Suppressor macrophage treated with lipopolysaccharide for 4 hours (primary cell): ENCODE results near the gene PDGFRB.

ENCODE experiments used
- DNase-seq: peaks from one replicate; pipeline ENCODE4 v3.0.0-alpha.2; 2020

The PDGFRB gene

GRCh38 chr5:150126921-150127265 is 28.8 kb downstream of the PDGFRB start:
- DNase-seq, result no peak

GRCh38 chr5:150126199-150126920 is 29.3 kb downstream of the PDGFRB start:
- no peak for DNase-seq

- DNase-seq, result no peak
Measured at GRCh38 chr5:150125334-150125733, 30.3 kb downstream of the PDGFRB start.

GRCh38 chr5:150124596-150124995 is 31.0 kb downstream of the PDGFRB start:
- no peak for DNase-seq

GRCh38 chr5:150124111-150124557 is 31.5 kb downstream of the PDGFRB start:
- peak; percentile 56 for DNase-seq

- DNase-seq, result peak; percentile 93
Measured at GRCh38 chr5:150123542-150123941, 32.1 kb downstream of the PDGFRB start.

- no peak for DNase-seq
Measured at GRCh38 chr5:150122536-150123481, 32.8 kb downstream of the PDGFRB start.

- DNase-seq, result peak; percentile 70
Measured at GRCh38 chr5:150122158-150122510, 33.5 kb downstream of the PDGFRB start.

GRCh38 chr5:150121448-150122157 is 34.0 kb downstream of the PDGFRB start:
- no peak for DNase-seq

GRCh38 chr5:150120617-150121447 is 34.8 kb downstream of the PDGFRB start:
- no peak for DNase-seq

- DNase-seq, result no peak
Measured at GRCh38 chr5:150120062-150120441, 35.6 kb downstream of the PDGFRB start.

GRCh38 chr5:150119421-150120061 is 36.1 kb downstream of the PDGFRB start:
- DNase-seq, result peak; percentile 35

GRCh38 chr5:150118561-150119229 is 37.0 kb downstream of the PDGFRB start:
- DNase-seq, result no peak

- DNase-seq, result no peak
Measured at GRCh38 chr5:150117945-150118560, 37.6 kb downstream of the PDGFRB start.

GRCh38 chr5:150116667-150117400 is 38.8 kb downstream of the PDGFRB start:
- DNase-seq, result no peak

- DNase-seq, result no peak
Measured at GRCh38 chr5:150114773-150115408, 40.8 kb downstream of the PDGFRB start.

GRCh38 chr5:150114102-150114641 is 41.5 kb downstream of the PDGFRB start:
- no peak for DNase-seq

- no peak for DNase-seq
Measured at GRCh38 chr5:150113047-150113744, 42.4 kb downstream of the PDGFRB start.
